ENCODE data around the gene FN1. TPM values are rescaled to one million over a fixed set of nuclear protein-coding genes. Genes with fewer than 3 reads are reported as not detected.

FN1 gene
- total and polyA plus RNA-seq, 2 donors (not counting 1 experiment from before 2014, with no cell fraction given) = 0.05 TPM; not detected in 1

GRCh38 chr2:215377283-215377682, 58.6 kb downstream of the FN1 start:
- 100% methylated on average over 1 of the region's 2 CpGs for WGBS (ENCODE audit: insufficient coverage)

More at GRCh38 chr2:215377283-215377682, 58.6 kb downstream of the FN1 start:
- no peak overlapping the region for H3K4me3 Mint-ChIP-seq
- TF ChIP-seq CTCF (IDR thresholded peaks at IDR 0.05) (no peak), EZH2 (IDR thresholded peaks at IDR 0.05; ENCODE audit: borderline replicate concordance, insufficient read depth, low read depth, low read length, poor library complexity, severe bottlenecking) (no peak)
- no peak for ATAC-seq (ENCODE audit: low read depth)
- ChIA-PET CTCF (no interaction called here), POLR2A (no interaction called here)
- H3K9me3 Mint-ChIP-seq (ENCODE audit: insufficient read depth) = peaks cover 5% of the 10 kb centered on the region
- Histone ChIP-seq H3K4me1 (ENCODE audit: control insufficient read depth in 2 of 2, insufficient read depth in 2 of 2, low read length in 2 of 2) (no peaks in the 10 kb centered on the region), H3K9ac (ENCODE audit: low read length) (no peak overlapping the region), H3K27me3 (replicated peaks in 1 of 4; ENCODE audit: control extremely low read depth in 1 of 4, control insufficient read depth in 3 of 4, insufficient read depth in 4 of 4, low read length in 3 of 4) (no peaks in the 10 kb centered on the region), H3K36me3 (replicated peaks in 1 of 2; ENCODE audit: control extremely low read depth in 1 of 2, control insufficient read depth in 1 of 2, extremely low read depth in 1 of 2, insufficient read depth in 2 of 2, low read length in 1 of 2) (no peaks in the 10 kb centered on the region), H2AFZ (ENCODE audit: insufficient read depth, low read depth, low read length, poor library complexity, severe bottlenecking) (no peak overlapping the region), H3K4me2 (replicated peaks; ENCODE audit: low read depth, low read length, poor library complexity, severe bottlenecking) (no peak overlapping the region), H3K9me3 (ENCODE audit: control extremely low read depth in 1 of 3, control insufficient read depth in 2 of 3, insufficient read depth in 1 of 3, low read length in 2 of 3) (no peaks in the 10 kb centered on the region), H3K27ac (ENCODE audit: low read length in 2 of 2) (no peak overlapping the region), H3K79me2 (ENCODE audit: control insufficient read depth, insufficient read depth, low read length) (no peaks in the 10 kb centered on the region), H4K20me1 (ENCODE audit: control insufficient read depth, insufficient read depth, low read length, poor library complexity, severe bottlenecking) (no peaks in the 10 kb centered on the region), H3K4me3 (ENCODE audit: control extremely low read depth in 1 of 5, extremely low read depth in 1 of 5, insufficient read depth in 1 of 5, low read depth in 2 of 5, low read length in 4 of 5) (no peak overlapping the region)
- intact Hi-C loops (cut with micrococcal nuclease) = no loop called here
- H3K27me3 Mint-ChIP-seq = no peaks in the 10 kb centered on the region
- H3K4me1 Mint-ChIP-seq = no peaks in the 10 kb centered on the region
- no peak overlapping the region for H3K27ac Mint-ChIP-seq
- DNase-seq = no peak
